Amygdala (tissue), 56 donors: ENCODE data around the gene PDE1A.
A peak's percentile ranks its signal among the peaks of the same experiment; 100 is the strongest.

Experiments
- DNase-seq, 56 donors: peaks; one replicate each; lab custom pipeline; 2025; lab: John Stamatoyannopoulos, UW

The PDE1A gene

GRCh38 chr2:182224669-182225068, 202.2 kb downstream of the PDE1A start:
- no peak for DNase-seq

- no peak for DNase-seq
Observed at GRCh38 chr2:182220998-182221397, 205.8 kb downstream of the PDE1A start.

- DNase-seq, result no peak
Observed at GRCh38 chr2:182220335-182220734, 206.5 kb downstream of the PDE1A start.

- DNase-seq, result no peak
Observed at GRCh38 chr2:182210669-182211068, 216.2 kb downstream of the PDE1A start.

- DNase-seq, result no peak
Observed at GRCh38 chr2:182208421-182208820, 218.4 kb downstream of the PDE1A start.

- no peak for DNase-seq
Observed at GRCh38 chr2:182207049-182207746, 219.6 kb downstream of the PDE1A start.

- DNase-seq, result no peak
Observed at GRCh38 chr2:182197529-182197928, 229.3 kb downstream of the PDE1A start.

- DNase-seq, result no peak
Observed at GRCh38 chr2:182193291-182193690, 233.5 kb downstream of the PDE1A start.

GRCh38 chr2:182191061-182191460, 235.8 kb downstream of the PDE1A start:
- DNase-seq, result no peak

GRCh38 chr2:182187130-182187529, 239.7 kb downstream of the PDE1A start:
- no peak for DNase-seq

GRCh38 chr2:182186132-182186735, 240.6 kb downstream of the PDE1A start:
- DNase-seq, result peak in 3 of 56 donors; percentile 0 to 52 (median 5)

GRCh38 chr2:182182436-182182835, 244.4 kb downstream of the PDE1A start:
- DNase-seq, result no peak

- DNase-seq, result no peak
Observed at GRCh38 chr2:182181381-182181780, 245.5 kb downstream of the PDE1A start.

- no peak for DNase-seq
Observed at GRCh38 chr2:182179176-182179575, 247.7 kb downstream of the PDE1A start.

GRCh38 chr2:182173944-182174622, 252.8 kb downstream of the PDE1A start:
- no peak for DNase-seq

- DNase-seq, result no peak
Observed at GRCh38 chr2:182170341-182170740, 256.5 kb downstream of the PDE1A start.

- no peak for DNase-seq
Observed at GRCh38 chr2:182167882-182168281, 259.0 kb downstream of the PDE1A start.

GRCh38 chr2:182166841-182167240, 260.0 kb downstream of the PDE1A start:
- DNase-seq, result no peak

- DNase-seq, result no peak
Observed at GRCh38 chr2:182166406-182166805, 260.4 kb downstream of the PDE1A start.

- no peak for DNase-seq
Observed at GRCh38 chr2:182165202-182165601, 261.6 kb downstream of the PDE1A start.

GRCh38 chr2:182164686-182165085, 262.1 kb downstream of the PDE1A start:
- no peak for DNase-seq

GRCh38 chr2:182163878-182164277, 263.0 kb downstream of the PDE1A start:
- DNase-seq, result peak in 1 of 56 donors; percentile 14
